Type B pancreatic cell (in vitro differentiated cells): ENCODE data around the gene NDUFS2. TPM values are rescaled to one million over a fixed set of nuclear protein-coding genes. Genes with fewer than 3 reads are reported as not detected.

Experiments
- DNase-seq: peaks from one replicate; pipeline ENCODE4 v3.0.0; 2021; ENCODE audit warnings: mixed read lengths; ENCODE audit not compliant: unreplicated experiment; ENCODE audit errors: extremely low spot score
- H3K27ac Mint-ChIP-seq: 2 replicates; pipeline ENCODE4 v1.8.0; 2021; ENCODE audit warnings: mild to moderate bottlenecking, mixed read lengths
- H3K27me3 Mint-ChIP-seq: 2 replicates; pipeline ENCODE4 v1.8.0; 2021; ENCODE audit warnings: mixed read lengths
- H3K36me3 Mint-ChIP-seq: 2 replicates; pipeline ENCODE4 v1.8.0; 2021; ENCODE audit warnings: mixed read lengths
- H3K4me1 Mint-ChIP-seq: one replicate; pipeline ENCODE4 v1.8.0; 2021; ENCODE audit warnings: mixed read lengths; ENCODE audit not compliant: unreplicated experiment
- H3K4me3 Mint-ChIP-seq: 2 replicates; pipeline ENCODE4 v1.8.0; 2021; ENCODE audit warnings: mild to moderate bottlenecking, mixed read lengths
- H3K9me3 Mint-ChIP-seq: 2 replicates; pipeline ENCODE4 v1.8.0; 2021; ENCODE audit warnings: mixed read lengths
- CTCF ChIP-seq: fragments of 200-600 bp; sonication (generic); conservative IDR thresholded peaks from 2 replicates; pipeline ENCODE4 v1.5.0; 2021; ENCODE audit warnings: antibody characterized with exemption, mild to moderate bottlenecking
- total RNA-seq: library from RNA; stranded (reverse); gene quantifications from 2 replicates; pipeline ENCODE4 v1.2.1, GENCODE V29; 2021; ENCODE audit warnings: low replicate concordance

NDUFS2 gene
- total RNA-seq, 1 donor from 2014 or later: 93.1 TPM

DNA sequence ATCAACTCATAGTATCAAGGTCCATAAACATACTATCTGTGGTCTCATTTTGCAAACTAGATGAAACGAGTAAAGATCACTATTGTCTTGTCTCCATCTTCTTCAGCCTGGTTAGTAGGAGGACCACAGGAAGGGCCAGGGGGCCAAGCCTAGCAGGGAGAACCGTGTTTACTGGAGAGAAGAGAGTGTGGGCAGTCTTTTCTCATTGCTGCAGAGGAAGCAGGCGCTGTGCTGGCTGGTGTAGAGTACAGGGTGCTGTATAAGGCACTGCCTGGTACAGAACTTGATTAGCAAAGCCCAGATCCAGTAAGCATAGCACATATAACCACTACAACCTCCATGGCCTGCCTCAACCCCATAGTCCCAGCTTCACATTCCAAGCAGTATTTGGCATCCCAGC is 14.9 kb upstream of the NDUFS2 start:
- Mint-ChIP-seq H3K4me1 (no peaks in the 10 kb centered on the region), H3K4me3 (no peak overlapping the region), H3K36me3 (no peaks in the 10 kb centered on the region), H3K9me3 (no peaks in the 10 kb centered on the region), H3K27me3 (no peaks in the 10 kb centered on the region), H3K27ac (no peak overlapping the region)
- DNase-seq: no peak
- no peak for TF ChIP-seq CTCF

DNA sequence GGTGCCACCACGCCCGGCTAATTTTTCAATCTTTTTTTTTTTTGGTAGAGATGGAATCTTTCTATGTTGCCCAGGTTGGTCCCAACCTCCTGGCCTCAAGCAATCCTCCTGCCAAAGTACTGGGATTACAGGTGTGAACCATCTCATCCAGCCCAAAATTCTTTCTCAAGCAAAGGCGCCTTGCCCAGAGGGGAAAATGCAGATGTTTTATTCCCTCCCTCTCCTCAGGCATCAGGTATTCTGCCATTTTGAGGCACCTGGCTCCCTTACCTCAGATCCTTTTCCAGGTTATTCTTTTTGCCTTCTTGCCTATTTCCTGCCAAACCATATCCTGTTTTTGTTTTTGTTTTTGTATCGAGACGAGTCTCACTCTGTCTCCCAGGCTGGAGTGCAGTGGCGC is 13.8 kb upstream of the NDUFS2 start:
- H3K36me3 Mint-ChIP-seq: no peaks in the 10 kb centered on the region
- TF ChIP-seq CTCF: no peak
- no peak for DNase-seq
- no peaks in the 10 kb centered on the region for H3K9me3 Mint-ChIP-seq
- peaks cover 5% of the 10 kb centered on the region for H3K4me1 Mint-ChIP-seq
- no peaks in the 10 kb centered on the region for H3K27me3 Mint-ChIP-seq
- no peak overlapping the region for H3K4me3 Mint-ChIP-seq
- no peak overlapping the region for H3K27ac Mint-ChIP-seq

GRCh38 chr1:161189036-161189435 is 13.1 kb upstream of the NDUFS2 start:
- Mint-ChIP-seq H3K4me1 (peaks cover 5% of the 10 kb centered on the region), H3K27ac (no peak overlapping the region), H3K4me3 (no peak overlapping the region), H3K27me3 (no peaks in the 10 kb centered on the region), H3K9me3 (no peaks in the 10 kb centered on the region), H3K36me3 (no peaks in the 10 kb centered on the region)
- DNase-seq: no peak
- TF ChIP-seq CTCF: no peak

DNA sequence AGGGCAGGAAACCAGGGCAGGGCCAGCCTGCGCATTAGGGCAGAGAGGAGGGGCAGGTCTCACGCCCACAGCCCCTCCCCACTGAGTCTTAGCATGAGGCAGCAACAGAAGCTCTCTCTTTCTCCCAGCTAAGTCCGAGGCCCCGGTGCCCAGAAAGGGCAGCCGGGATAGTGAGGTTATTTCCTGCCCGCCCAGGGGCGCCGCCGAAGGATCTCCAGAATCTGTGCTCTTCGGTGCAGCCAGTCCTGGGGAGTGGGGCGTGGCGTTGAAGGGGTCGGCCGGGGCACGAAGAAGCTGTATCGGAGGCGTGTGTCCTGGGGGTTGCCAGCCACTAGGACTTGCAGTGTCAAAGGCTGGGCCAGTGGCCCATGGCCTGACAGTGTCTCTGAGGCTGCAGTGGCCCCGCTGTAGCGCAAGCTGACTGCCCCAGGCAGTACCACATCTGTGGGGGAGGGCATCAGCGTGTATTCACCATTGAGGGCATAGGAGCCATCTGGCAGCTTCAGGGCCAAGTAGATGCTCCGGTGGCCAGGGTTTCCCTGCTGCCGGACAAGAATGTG is 11.1 kb upstream of the NDUFS2 start:
- TF ChIP-seq CTCF: no peak
- H3K9me3 Mint-ChIP-seq: no peaks in the 10 kb centered on the region
- no peak overlapping the region for H3K4me3 Mint-ChIP-seq
- no peaks in the 10 kb centered on the region for H3K36me3 Mint-ChIP-seq
- no peaks in the 10 kb centered on the region for H3K27me3 Mint-ChIP-seq
- H3K27ac Mint-ChIP-seq: no peak overlapping the region
- H3K4me1 Mint-ChIP-seq: peaks cover 5% of the 10 kb centered on the region
- no peak for DNase-seq

GRCh38 chr1:161191971-161192370 is 10.2 kb upstream of the NDUFS2 start:
- no peak for DNase-seq
- no peaks in the 10 kb centered on the region for H3K36me3 Mint-ChIP-seq
- TF ChIP-seq CTCF: no peak
- no peaks in the 10 kb centered on the region for H3K27me3 Mint-ChIP-seq
- H3K4me1 Mint-ChIP-seq: peaks cover 6% of the 10 kb centered on the region
- no peaks in the 10 kb centered on the region for H3K9me3 Mint-ChIP-seq
- no peak overlapping the region for H3K27ac Mint-ChIP-seq
- H3K4me3 Mint-ChIP-seq: no peak overlapping the region
